Activated T-cell treated with anti-CD3 and anti-CD28 coated beads, Interleukin-2, amount 50 U/mL, for 72 hours (primary cell): ENCODE results near the gene SYTL5. TPM values are rescaled to one million over a fixed set of nuclear protein-coding genes. Genes with fewer than 3 reads are reported as not detected.
A peak's percentile ranks its signal among the peaks of the same experiment; 100 is the strongest.

Experiments
- ATAC-seq, 2 donors: fragments of 150-1000 bp; cut with Tn5 transposase; replicated peaks in 1 of 2; 2 replicates each; pipeline ENCODE4 v1.10.0; 2021; ENCODE audit warnings: moderate library complexity in 2 of 2, mild to moderate bottlenecking in 1 of 2
- DNase-seq, 2 donors: peaks; one replicate each; pipeline ENCODE4 v3.0.0; 2021 to 2022; ENCODE audit warnings: mixed read lengths in 1 of 2
- H3K27ac Mint-ChIP-seq: one replicate; pipeline ENCODE4 v1.8.0; 2022; ENCODE audit warnings: mild to moderate bottlenecking, moderate library complexity, mixed read lengths
- H3K27me3 Mint-ChIP-seq: one replicate; pipeline ENCODE4 v1.8.0; 2022; ENCODE audit warnings: low read depth, mixed read lengths
- H3K36me3 Mint-ChIP-seq, 2 donors: one replicate each; pipeline ENCODE4 v1.8.0; 2022; ENCODE audit warnings: mixed read lengths in 2 of 2, mild to moderate bottlenecking in 1 of 2; ENCODE audit not compliant: insufficient read depth in 2 of 2
- H3K4me1 Mint-ChIP-seq: one replicate; pipeline ENCODE4 v1.8.0; 2022; ENCODE audit warnings: low read depth, mixed read lengths
- H3K4me3 Mint-ChIP-seq, 2 donors: one replicate each; pipeline ENCODE4 v1.8.0; 2022; ENCODE audit warnings: mild to moderate bottlenecking in 2 of 2, mixed read lengths in 2 of 2, moderate library complexity in 2 of 2
- H3K9me3 Mint-ChIP-seq, 2 donors: one replicate each; pipeline ENCODE4 v1.8.0; 2022; ENCODE audit warnings: mixed read lengths in 2 of 2
- total RNA-seq, 2 donors: library from RNA; stranded (reverse); gene quantifications; one replicate each; pipeline ENCODE4 v1.2.3, GENCODE V29; 2022

SYTL5 gene
- total RNA-seq, 2 donors from 2014 or later: not detected

GRCh38 chrX:38108364-38108763 lies 102.0 kb downstream of the SYTL5 start:
- Mint-ChIP-seq H3K36me3 (no peaks in the 10 kb centered on the region), H3K9me3 (no peaks in the 10 kb centered on the region), H3K27me3 (peaks cover 19% of the 10 kb centered on the region), H3K27ac (no peak overlapping the region), H3K4me1 (no peaks in the 10 kb centered on the region), H3K4me3 (no peak overlapping the region)
- DNase-seq: no peak
- no peak for ATAC-seq

GRCh38 chrX:38109042-38109898 lies 102.9 kb downstream of the SYTL5 start:
- Mint-ChIP-seq H3K27me3 (peaks cover 26% of the 10 kb centered on the region), H3K27ac (no peak overlapping the region), H3K36me3 (no peaks in the 10 kb centered on the region), H3K4me3 (no peak overlapping the region), H3K9me3 (peaks cover 0 to 1% of the 10 kb centered on the region in 2 donors), H3K4me1 (no peaks in the 10 kb centered on the region)
- DNase-seq (no peak), ATAC-seq (no peak)

- Mint-ChIP-seq H3K9me3 (peaks cover 0 to 1% of the 10 kb centered on the region in 2 donors), H3K27me3 (peaks cover 20% of the 10 kb centered on the region), H3K4me3 (no peak overlapping the region), H3K27ac (no peak overlapping the region), H3K4me1 (no peaks in the 10 kb centered on the region), H3K36me3 (no peaks in the 10 kb centered on the region)
- ATAC-seq (no peak), DNase-seq (no peak)
Observed at GRCh38 chrX:38110231-38110630, 103.9 kb downstream of the SYTL5 start.

GRCh38 chrX:38111196-38111595 lies 104.8 kb downstream of the SYTL5 start:
- DNase-seq: no peak
- H3K9me3 Mint-ChIP-seq: peaks cover 0 to 3% of the 10 kb centered on the region in 2 donors
- no peaks in the 10 kb centered on the region for H3K36me3 Mint-ChIP-seq
- H3K27me3 Mint-ChIP-seq: peaks cover 22% of the 10 kb centered on the region
- no peak overlapping the region for H3K4me3 Mint-ChIP-seq
- H3K4me1 Mint-ChIP-seq: no peaks in the 10 kb centered on the region
- H3K27ac Mint-ChIP-seq: no peak overlapping the region
- no peak for ATAC-seq

GRCh38 chrX:38112566-38112965 lies 106.2 kb downstream of the SYTL5 start:
- no peak overlapping the region for H3K27ac Mint-ChIP-seq
- peaks cover 0 to 3% of the 10 kb centered on the region in 2 donors for H3K9me3 Mint-ChIP-seq
- H3K4me3 Mint-ChIP-seq: no peak overlapping the region
- no peaks in the 10 kb centered on the region for H3K36me3 Mint-ChIP-seq
- ATAC-seq: no peak
- peaks cover 14% of the 10 kb centered on the region for H3K27me3 Mint-ChIP-seq
- no peaks in the 10 kb centered on the region for H3K4me1 Mint-ChIP-seq
- no peak for DNase-seq

GRCh38 chrX:38116706-38117105 lies 110.4 kb downstream of the SYTL5 start:
- Mint-ChIP-seq H3K36me3 (no peaks in the 10 kb centered on the region), H3K4me3 (no peak overlapping the region)
- ATAC-seq: no peak

GRCh38 chrX:38117485-38117884 lies 111.1 kb downstream of the SYTL5 start:
- peak in 1 of 2 donors; percentile 38 for ATAC-seq
- no peak overlapping the region for H3K4me3 Mint-ChIP-seq
- no peak for DNase-seq

More at GRCh38 chrX:38116706-38117105, 110.4 kb downstream of the SYTL5 start:
- Mint-ChIP-seq H3K27ac (no peak overlapping the region), H3K4me1 (no peaks in the 10 kb centered on the region), H3K27me3 (peaks cover 25% of the 10 kb centered on the region), H3K9me3 (peaks cover 0 to 3% of the 10 kb centered on the region in 2 donors)
- no peak for DNase-seq

GRCh38 chrX:38124000-38124399 lies 117.6 kb downstream of the SYTL5 start:
- Mint-ChIP-seq H3K4me1 (no peaks in the 10 kb centered on the region), H3K4me3 (no peak overlapping the region), H3K27ac (no peak overlapping the region), H3K9me3 (no peaks in the 10 kb centered on the region), H3K27me3 (peaks cover 16% of the 10 kb centered on the region), H3K36me3 (no peaks in the 10 kb centered on the region)
- DNase-seq (no peak), ATAC-seq (no peak)

More at GRCh38 chrX:38117485-38117884, 111.1 kb downstream of the SYTL5 start:
- H3K27me3 Mint-ChIP-seq: peaks cover 30% of the 10 kb centered on the region
- peaks cover 0 to 3% of the 10 kb centered on the region in 2 donors for H3K9me3 Mint-ChIP-seq
- no peaks in the 10 kb centered on the region for H3K36me3 Mint-ChIP-seq
- H3K4me1 Mint-ChIP-seq: no peaks in the 10 kb centered on the region
- no peak overlapping the region for H3K27ac Mint-ChIP-seq

GRCh38 chrX:38126179-38126578 lies 119.8 kb downstream of the SYTL5 start:
- ATAC-seq (no peak), DNase-seq (no peak)
- H3K27me3 Mint-ChIP-seq: peaks cover 23% of the 10 kb centered on the region
- H3K9me3 Mint-ChIP-seq: no peaks in the 10 kb centered on the region
- H3K4me1 Mint-ChIP-seq: no peaks in the 10 kb centered on the region
- H3K4me3 Mint-ChIP-seq: no peak overlapping the region
- no peaks in the 10 kb centered on the region for H3K36me3 Mint-ChIP-seq
- H3K27ac Mint-ChIP-seq: no peak overlapping the region

GRCh38 chrX:38127961-38128360 lies 121.6 kb downstream of the SYTL5 start:
- H3K27ac Mint-ChIP-seq: no peak overlapping the region
- H3K4me1 Mint-ChIP-seq: no peaks in the 10 kb centered on the region
- H3K4me3 Mint-ChIP-seq: no peak overlapping the region
- peaks cover 15% of the 10 kb centered on the region for H3K27me3 Mint-ChIP-seq
- no peaks in the 10 kb centered on the region for H3K9me3 Mint-ChIP-seq
- no peaks in the 10 kb centered on the region for H3K36me3 Mint-ChIP-seq
- DNase-seq (no peak), ATAC-seq (no peak)

GRCh38 chrX:38129366-38129765 lies 123.0 kb downstream of the SYTL5 start:
- H3K9me3 Mint-ChIP-seq: no peaks in the 10 kb centered on the region
- ATAC-seq (no peak), DNase-seq (no peak)
- no peak overlapping the region for H3K27ac Mint-ChIP-seq
- H3K36me3 Mint-ChIP-seq: no peaks in the 10 kb centered on the region
- H3K4me1 Mint-ChIP-seq: no peaks in the 10 kb centered on the region
- H3K4me3 Mint-ChIP-seq: no peak overlapping the region
- H3K27me3 Mint-ChIP-seq: peaks cover 19% of the 10 kb centered on the region

GRCh38 chrX:38138157-38138891 lies 132.0 kb downstream of the SYTL5 start:
- Mint-ChIP-seq H3K4me1 (no peaks in the 10 kb centered on the region), H3K36me3 (no peaks in the 10 kb centered on the region), H3K4me3 (no peak overlapping the region), H3K27me3 (peaks cover 30% of the 10 kb centered on the region), H3K9me3 (no peaks in the 10 kb centered on the region), H3K27ac (no peak overlapping the region)
- ATAC-seq (no peak), DNase-seq (no peak)

GRCh38 chrX:38138900-38139299 lies 132.5 kb downstream of the SYTL5 start:
- ATAC-seq: no peak
- Mint-ChIP-seq H3K4me1 (no peaks in the 10 kb centered on the region), H3K27ac (no peak overlapping the region), H3K36me3 (no peaks in the 10 kb centered on the region), H3K4me3 (no peak overlapping the region), H3K27me3 (peaks cover 30% of the 10 kb centered on the region), H3K9me3 (no peaks in the 10 kb centered on the region)
- no peak for DNase-seq
